Activated T-cell treated with anti-CD3 and anti-CD28 coated beads for 4 hours (primary cell): ENCODE measurements around the gene ANK3.

Source experiments
- DNase-seq: peaks from one replicate; pipeline ENCODE4 v3.0.0-alpha.2; 2020

Gene ANK3

GRCh38 chr10:60207894-60208293 lies 181.8 kb downstream of the ANK3 start:
- no peak for DNase-seq

GRCh38 chr10:60206735-60207134 lies 182.9 kb downstream of the ANK3 start:
- DNase-seq, result no peak

GRCh38 chr10:60205741-60206140 lies 183.9 kb downstream of the ANK3 start:
- no peak for DNase-seq

- no peak for DNase-seq
These were observed 185.6 kb downstream of the ANK3 start for GRCh38 chr10:60203993-60204618.

- no peak for DNase-seq
These were observed 189.0 kb downstream of the ANK3 start for GRCh38 chr10:60200682-60201053.

GRCh38 chr10:60200012-60200681 lies 189.5 kb downstream of the ANK3 start:
- DNase-seq, result no peak

- DNase-seq, result no peak
These were observed 192.5 kb downstream of the ANK3 start for GRCh38 chr10:60197206-60197605.

GRCh38 chr10:60194421-60194820 lies 195.3 kb downstream of the ANK3 start:
- DNase-seq, result no peak

GRCh38 chr10:60192946-60193345 lies 196.7 kb downstream of the ANK3 start:
- DNase-seq, result no peak

- DNase-seq, result no peak
These were observed 199.7 kb downstream of the ANK3 start for GRCh38 chr10:60189861-60190475.

- no peak for DNase-seq
These were observed 201.1 kb downstream of the ANK3 start for GRCh38 chr10:60188548-60188947.

GRCh38 chr10:60187691-60188090 lies 202.0 kb downstream of the ANK3 start:
- DNase-seq, result no peak

GRCh38 chr10:60186315-60187071 lies 203.2 kb downstream of the ANK3 start:
- DNase-seq, result no peak

GRCh38 chr10:60185421-60185820 lies 204.3 kb downstream of the ANK3 start:
- no peak for DNase-seq

GRCh38 chr10:60182691-60183090 lies 207.0 kb downstream of the ANK3 start:
- DNase-seq, result no peak

GRCh38 chr10:60176925-60177324 lies 212.8 kb downstream of the ANK3 start:
- no peak for DNase-seq

GRCh38 chr10:60175441-60175971 lies 214.2 kb downstream of the ANK3 start:
- DNase-seq, result no peak

- no peak for DNase-seq
These were observed 217.2 kb downstream of the ANK3 start for GRCh38 chr10:60172363-60172990.

GRCh38 chr10:60171436-60172013 lies 218.2 kb downstream of the ANK3 start:
- no peak for DNase-seq

- no peak for DNase-seq
These were observed 219.4 kb downstream of the ANK3 start for GRCh38 chr10:60170250-60170649.

GRCh38 chr10:60169111-60169510 lies 220.6 kb downstream of the ANK3 start:
- DNase-seq, result no peak

GRCh38 chr10:60167050-60167449 lies 222.6 kb downstream of the ANK3 start:
- no peak for DNase-seq

- DNase-seq, result no peak
These were observed 225.9 kb downstream of the ANK3 start for GRCh38 chr10:60163786-60164185.
